ENCODE data around the gene PLAGL2. TPM values are rescaled to one million over a fixed set of nuclear protein-coding genes. Genes with fewer than 3 reads are reported as not detected.

Gene PLAGL2
- total RNA-seq, 1 donor from 2014 or later: 17.9 TPM

- Mint-ChIP-seq H3K9me3 (no peaks in the 10 kb centered on the region), H3K4me1 (peaks cover 5% of the 10 kb centered on the region), H3K27ac (no peak overlapping the region), H3K27me3 (no peaks in the 10 kb centered on the region), H3K36me3 (ENCODE audit: low read depth) (peaks cover 80% of the 10 kb centered on the region), H3K4me3 (no peak overlapping the region)
- ATAC-seq (ENCODE audit: low read depth) (no peak), DNase-seq (no peak)
- POLR2A ChIA-PET: no interaction called here
- intact Hi-C loops (cut with micrococcal nuclease): no loop called here
- CTCF ChIA-PET: no interaction called here
- TF ChIP-seq CTCF (IDR thresholded peaks at IDR 0.05): no peak
Measured at GRCh38 chr20:32157611-32158010, 49.9 kb downstream of the PLAGL2 start.

- peaks cover 78% of the 10 kb centered on the region for H3K36me3 Mint-ChIP-seq (ENCODE audit: low read depth)
- H3K27ac Mint-ChIP-seq: peak overlapping the region; percentile 30
- TF ChIP-seq CTCF (IDR thresholded peaks at IDR 0.05): no peak
- no peak for DNase-seq
- H3K9me3 Mint-ChIP-seq: no peaks in the 10 kb centered on the region
- ChIA-PET CTCF (no interaction called here), POLR2A (no interaction called here)
- H3K4me1 Mint-ChIP-seq: peaks cover 5% of the 10 kb centered on the region
- intact Hi-C loops (cut with micrococcal nuclease): loop anchor here (1.0 kb wide), 2 partner anchors 302 to 498 kb away; no protein-coding TSS in a partner anchor
- H3K27me3 Mint-ChIP-seq: no peaks in the 10 kb centered on the region
- ATAC-seq (ENCODE audit: low read depth): peak; percentile 21
- H3K4me3 Mint-ChIP-seq: no peak overlapping the region
Measured at GRCh38 chr20:32155017-32155981, 52.2 kb downstream of the PLAGL2 start.

GRCh38 chr20:32153771-32154170, 53.8 kb downstream of the PLAGL2 start:
- ChIA-PET CTCF (no interaction called here), POLR2A (interaction anchor here (0.7 kb wide), 1 partner anchor 113 kb away, joined by 4 read pairs; no protein-coding TSS in a partner anchor)
- Mint-ChIP-seq H3K4me3 (no peak overlapping the region), H3K36me3 (ENCODE audit: low read depth) (peaks cover 79% of the 10 kb centered on the region), H3K4me1 (peaks cover 5% of the 10 kb centered on the region), H3K9me3 (no peaks in the 10 kb centered on the region), H3K27me3 (no peaks in the 10 kb centered on the region), H3K27ac (no peak overlapping the region)
- TF ChIP-seq CTCF (IDR thresholded peaks at IDR 0.05): no peak
- DNase-seq: no peak
- no peak for ATAC-seq (ENCODE audit: low read depth)
- intact Hi-C loops (cut with micrococcal nuclease): no loop called here

- H3K27ac Mint-ChIP-seq: no peak overlapping the region
- ChIA-PET POLR2A (no interaction called here), CTCF (no interaction called here)
- TF ChIP-seq CTCF (IDR thresholded peaks at IDR 0.05): no peak
- H3K27me3 Mint-ChIP-seq: no peaks in the 10 kb centered on the region
- ATAC-seq (ENCODE audit: low read depth) (no peak), DNase-seq (no peak)
- H3K4me3 Mint-ChIP-seq: no peak overlapping the region
- H3K36me3 Mint-ChIP-seq (ENCODE audit: low read depth): peaks cover 79% of the 10 kb centered on the region
- no peaks in the 10 kb centered on the region for H3K9me3 Mint-ChIP-seq
- intact Hi-C loops (cut with micrococcal nuclease): no loop called here
- peaks cover 5% of the 10 kb centered on the region for H3K4me1 Mint-ChIP-seq
Measured at GRCh38 chr20:32153156-32153665, 54.3 kb downstream of the PLAGL2 start.

GRCh38 chr20:32152421-32153155, 55.0 kb downstream of the PLAGL2 start:
- TF ChIP-seq CTCF (IDR thresholded peaks at IDR 0.05): no peak
- no peak overlapping the region for H3K4me3 Mint-ChIP-seq
- DNase-seq (no peak), ATAC-seq (ENCODE audit: low read depth) (no peak)
- CTCF ChIA-PET: no interaction called here
- no peaks in the 10 kb centered on the region for H3K9me3 Mint-ChIP-seq
- intact Hi-C loops (cut with micrococcal nuclease): no loop called here
- peaks cover 78% of the 10 kb centered on the region for H3K36me3 Mint-ChIP-seq (ENCODE audit: low read depth)
- POLR2A ChIA-PET: no interaction called here
- H3K4me1 Mint-ChIP-seq: peaks cover 5% of the 10 kb centered on the region
- H3K27me3 Mint-ChIP-seq: no peaks in the 10 kb centered on the region
- no peak overlapping the region for H3K27ac Mint-ChIP-seq
